ENCODE data around the gene BORCS5. TPM values are rescaled to one million over a fixed set of nuclear protein-coding genes. Genes with fewer than 3 reads are reported as not detected.
"Not testable (repeated sequence)": the region's sequence is repeated elsewhere in the genome, so short reads cannot be mapped to it uniquely, and the experiment has no call there.

Gene BORCS5
- polyA plus RNA-seq, 4 donors: 2.2 to 7.5 (median 5.5) TPM

DNA sequence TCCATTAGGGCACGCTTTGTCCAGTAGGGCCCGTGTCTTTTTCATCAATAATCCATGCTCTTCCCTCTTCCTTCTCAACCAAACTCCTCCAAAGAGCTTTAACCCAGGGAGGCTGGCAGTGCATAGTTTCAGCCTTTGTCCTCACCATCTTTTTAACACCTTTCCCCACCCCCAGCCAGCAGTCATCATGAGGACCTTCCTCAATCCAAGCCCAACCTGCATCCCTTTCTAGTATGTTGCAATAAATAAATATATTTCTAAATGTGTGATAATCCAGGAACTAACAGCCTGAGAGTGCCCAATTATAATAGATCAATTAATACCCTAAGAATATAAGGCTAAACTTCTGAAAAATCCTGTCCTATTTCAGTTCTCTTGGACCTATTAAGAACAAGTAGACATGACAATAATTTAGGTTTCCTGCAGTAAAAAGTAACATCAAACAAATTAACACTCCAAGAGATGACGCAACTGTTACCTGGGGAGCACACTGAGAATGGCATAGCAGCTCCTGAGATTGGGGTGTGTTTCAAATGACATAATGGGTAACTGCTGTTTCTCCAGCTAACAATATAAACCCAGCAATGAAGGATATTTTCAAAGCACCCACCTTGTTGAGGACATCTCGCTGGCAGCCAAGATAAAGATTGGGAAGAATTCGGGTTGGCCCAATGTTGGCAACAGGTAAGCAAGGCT, 143.2 kb downstream of the BORCS5 start:
- FAIRE-seq: no peak
- Histone ChIP-seq H3K27me3 (ENCODE audit: control insufficient read depth in 3 of 3, insufficient read depth in 3 of 3, low read length in 3 of 3) (no peaks in the 10 kb centered on the region), H3K4me1 (ENCODE audit: control insufficient read depth in 3 of 3, insufficient read depth in 2 of 3, low read depth in 1 of 3, low read length in 2 of 3) (peaks cover under 1 to 3% (median 1%) of the 10 kb centered on the region in 3 donors), H3K4me3 (ENCODE audit: low read depth in 1 of 3, low read length in 3 of 3) (no peak overlapping the region), H3K27ac (ENCODE audit: low read depth in 1 of 3, low read length in 2 of 3) (no peak overlapping the region), H3K9me3 (ENCODE audit: control insufficient read depth in 2 of 2, insufficient read depth in 1 of 2, low read depth in 1 of 2, low read length in 1 of 2) (no peaks in the 10 kb centered on the region), H3K36me3 (ENCODE audit: control insufficient read depth in 3 of 3, insufficient read depth in 2 of 3, low read depth in 1 of 3, low read length in 3 of 3) (peaks cover 3 to 30% (median 5%) of the 10 kb centered on the region in 3 donors)
- no peak for DNase-seq
- 88 to 96% (median 92%) methylated on average over 5 of the region's 5 CpGs for WGBS, 3 donors

DNA sequence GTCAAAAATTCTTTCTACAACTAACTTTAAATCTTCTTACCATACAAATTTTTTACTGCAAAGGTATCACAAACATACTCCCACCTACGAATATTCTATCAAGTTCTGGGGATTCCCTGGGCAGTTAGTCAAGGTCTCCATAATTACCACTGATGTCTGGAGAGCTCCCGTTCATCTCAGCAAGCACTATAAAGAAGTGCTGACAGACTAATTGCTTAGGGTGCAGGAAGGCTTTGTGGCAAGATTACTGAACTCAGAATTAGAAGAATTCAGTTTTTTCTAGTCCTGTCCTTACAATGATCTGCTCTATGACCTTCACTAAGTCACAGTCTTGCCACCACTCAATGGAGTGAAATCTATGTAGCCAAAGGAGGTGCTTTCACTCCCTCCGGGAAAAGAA, 144.2 kb downstream of the BORCS5 start:
- FAIRE-seq (no peak), DNase-seq (no peak)
- Histone ChIP-seq H3K4me3 (ENCODE audit: low read depth in 1 of 3, low read length in 3 of 3) (no peak overlapping the region), H3K27ac (ENCODE audit: low read depth in 1 of 3, low read length in 2 of 3) (no peak overlapping the region), H3K9me3 (ENCODE audit: control insufficient read depth in 2 of 2, insufficient read depth in 1 of 2, low read depth in 1 of 2, low read length in 1 of 2) (no peaks in the 10 kb centered on the region), H3K27me3 (ENCODE audit: control insufficient read depth in 3 of 3, insufficient read depth in 3 of 3, low read length in 3 of 3) (no peaks in the 10 kb centered on the region), H3K36me3 (ENCODE audit: control insufficient read depth in 3 of 3, insufficient read depth in 2 of 3, low read depth in 1 of 3, low read length in 3 of 3) (peaks cover 3 to 27% (median 3%) of the 10 kb centered on the region in 3 donors), H3K4me1 (ENCODE audit: control insufficient read depth in 3 of 3, insufficient read depth in 2 of 3, low read depth in 1 of 3, low read length in 2 of 3) (peaks cover 2 to 12% (median 6%) of the 10 kb centered on the region in 3 donors)
- WGBS, 3 donors: 65 to 86% (median 73%) methylated on average over 3 of the region's 3 CpGs

- WGBS, 3 donors: 86 to 93% (median 87%) methylated on average over 7 of the region's 7 CpGs
- Histone ChIP-seq H3K4me1 (ENCODE audit: control insufficient read depth in 3 of 3, insufficient read depth in 2 of 3, low read depth in 1 of 3, low read length in 2 of 3) (peaks cover 5 to 18% (median 9%) of the 10 kb centered on the region in 3 donors), H3K36me3 (ENCODE audit: control insufficient read depth in 3 of 3, insufficient read depth in 2 of 3, low read depth in 1 of 3, low read length in 3 of 3) (peaks cover 0 to 27% (median 3%) of the 10 kb centered on the region in 3 donors), H3K27ac (ENCODE audit: low read depth in 1 of 3, low read length in 2 of 3) (peak overlapping the region in 1 of 3 donors; percentile 50)
- H3K27me3 ChIP-seq (ENCODE audit: control insufficient read depth in 3 of 3, insufficient read depth in 3 of 3, low read length in 3 of 3); H3K9me3 ChIP-seq (ENCODE audit: control insufficient read depth in 2 of 2, insufficient read depth in 1 of 2, low read depth in 1 of 2, low read length in 1 of 2); DNase-seq; H3K4me3 ChIP-seq (ENCODE audit: low read depth in 1 of 3, low read length in 3 of 3); FAIRE-seq: not testable (repeated sequence)
Measured at GRCh38 chr12:12502130-12502814, 145.4 kb downstream of the BORCS5 start.

GRCh38 chr12:12502815-12503151, 145.9 kb downstream of the BORCS5 start:
- Histone ChIP-seq H3K4me1 (ENCODE audit: control insufficient read depth in 3 of 3, insufficient read depth in 2 of 3, low read depth in 1 of 3, low read length in 2 of 3) (peaks cover 5 to 18% (median 9%) of the 10 kb centered on the region in 3 donors), H3K27me3 (ENCODE audit: control insufficient read depth in 3 of 3, insufficient read depth in 3 of 3, low read length in 3 of 3) (no peaks in the 10 kb centered on the region), H3K27ac (ENCODE audit: low read depth in 1 of 3, low read length in 2 of 3) (peak overlapping the region in 1 of 3 donors; percentile 50), H3K36me3 (ENCODE audit: control insufficient read depth in 3 of 3, insufficient read depth in 2 of 3, low read depth in 1 of 3, low read length in 3 of 3) (peaks cover 0 to 24% (median 3%) of the 10 kb centered on the region in 3 donors), H3K4me3 (ENCODE audit: low read depth in 1 of 3, low read length in 3 of 3) (no peak overlapping the region), H3K9me3 (ENCODE audit: control insufficient read depth in 2 of 2, insufficient read depth in 1 of 2, low read depth in 1 of 2, low read length in 1 of 2) (no peaks in the 10 kb centered on the region)
- no peak for FAIRE-seq
- 83 to 92% (median 88%) methylated on average over 5 of the region's 5 CpGs for WGBS, 3 donors
- no peak for DNase-seq

GRCh38 chr12:12503384-12504078, 146.7 kb downstream of the BORCS5 start:
- DNase-seq (no peak), FAIRE-seq (no peak)
- Histone ChIP-seq H3K27ac (ENCODE audit: low read depth in 1 of 3, low read length in 2 of 3) (no peak overlapping the region), H3K36me3 (ENCODE audit: control insufficient read depth in 3 of 3, insufficient read depth in 2 of 3, low read depth in 1 of 3, low read length in 3 of 3) (peaks cover 0 to 20% (median 3%) of the 10 kb centered on the region in 3 donors), H3K9me3 (ENCODE audit: control insufficient read depth in 2 of 2, insufficient read depth in 1 of 2, low read depth in 1 of 2, low read length in 1 of 2) (no peaks in the 10 kb centered on the region), H3K4me1 (ENCODE audit: control insufficient read depth in 3 of 3, insufficient read depth in 2 of 3, low read depth in 1 of 3, low read length in 2 of 3) (peaks cover 5 to 18% (median 9%) of the 10 kb centered on the region in 3 donors), H3K27me3 (ENCODE audit: control insufficient read depth in 3 of 3, insufficient read depth in 3 of 3, low read length in 3 of 3) (no peaks in the 10 kb centered on the region), H3K4me3 (ENCODE audit: low read depth in 1 of 3, low read length in 3 of 3) (no peak overlapping the region)
- WGBS, 3 donors: 78 to 87% (median 80%) methylated on average over 9 of the region's 9 CpGs

- Histone ChIP-seq H3K36me3 (ENCODE audit: control insufficient read depth in 3 of 3, insufficient read depth in 2 of 3, low read depth in 1 of 3, low read length in 3 of 3) (peaks cover 0 to 17% (median 2%) of the 10 kb centered on the region in 3 donors), H3K27me3 (ENCODE audit: control insufficient read depth in 3 of 3, insufficient read depth in 3 of 3, low read length in 3 of 3) (no peaks in the 10 kb centered on the region), H3K4me1 (ENCODE audit: control insufficient read depth in 3 of 3, insufficient read depth in 2 of 3, low read depth in 1 of 3, low read length in 2 of 3) (peaks cover 8 to 18% (median 12%) of the 10 kb centered on the region in 3 donors), H3K27ac (ENCODE audit: low read depth in 1 of 3, low read length in 2 of 3) (peak overlapping the region; percentile 32 to 85 (median 47)), H3K4me3 (ENCODE audit: low read depth in 1 of 3, low read length in 3 of 3) (no peak overlapping the region), H3K9me3 (ENCODE audit: control insufficient read depth in 2 of 2, insufficient read depth in 1 of 2, low read depth in 1 of 2, low read length in 1 of 2) (no peaks in the 10 kb centered on the region)
- 31 to 46% (median 36%) methylated on average over 11 of the region's 11 CpGs for WGBS, 3 donors
- DNase-seq (peak; percentile 43 to 46), FAIRE-seq (no peak)
Measured at GRCh38 chr12:12505544-12506495, 148.9 kb downstream of the BORCS5 start.

GRCh38 chr12:12506496-12506890, 149.6 kb downstream of the BORCS5 start:
- no peaks in the 10 kb centered on the region for H3K9me3 ChIP-seq (ENCODE audit: control insufficient read depth in 2 of 2, insufficient read depth in 1 of 2, low read depth in 1 of 2, low read length in 1 of 2)
- peak in 1 of 2 donors; percentile 31 for DNase-seq
- 59 to 76% (median 75%) methylated on average over 3 of the region's 3 CpGs for WGBS, 3 donors
- no peaks in the 10 kb centered on the region for H3K27me3 ChIP-seq (ENCODE audit: control insufficient read depth in 3 of 3, insufficient read depth in 3 of 3, low read length in 3 of 3)
- no peak for FAIRE-seq
- H3K27ac ChIP-seq (ENCODE audit: low read depth in 1 of 3, low read length in 2 of 3): peak overlapping the region; percentile 41 to 74 (median 47)
- no peak overlapping the region for H3K4me3 ChIP-seq (ENCODE audit: low read depth in 1 of 3, low read length in 3 of 3)
- H3K36me3 ChIP-seq (ENCODE audit: control insufficient read depth in 3 of 3, insufficient read depth in 2 of 3, low read depth in 1 of 3, low read length in 3 of 3): peaks cover 0 to 17% (median 2%) of the 10 kb centered on the region in 3 donors
- H3K4me1 ChIP-seq (ENCODE audit: control insufficient read depth in 3 of 3, insufficient read depth in 2 of 3, low read depth in 1 of 3, low read length in 2 of 3): peaks cover 9 to 18% (median 15%) of the 10 kb centered on the region in 3 donors

All from small intestine (tissue), 7 donors.